H1 (cell line): ENCODE data around the gene C1orf21. TPM values are rescaled to one million over a fixed set of nuclear protein-coding genes. Genes with fewer than 3 reads are reported as not detected.

ENCODE experiments used
- CTCF ChIA-PET: fragments of 300-600 bp; sonication (Branson Sonifier 250); formaldehyde crosslinking; loops from one replicate; lab custom pipeline; 2021; ENCODE audit not compliant: partially characterized antibody; lab: Charles Lee
- POLR2A ChIA-PET: fragments of 300-600 bp; sonication (Branson Sonifier 250); formaldehyde crosslinking; loops from one replicate; lab custom pipeline; 2021; ENCODE audit warnings: inconsistent platforms; ENCODE audit not compliant: partially characterized antibody; lab: Charles Lee
- DNase-seq, 2 experiments: peaks; one replicate each; pipeline versions ENCODE4 v3.0.0 to v3.0.0-alpha.2; 2010 to 2022; ENCODE audit warnings: low spot score in 2 of 2, low read depth in 1 of 2, mixed read lengths in 1 of 2
- FAIRE-seq: peaks from 2 replicates; lab custom pipeline; 2011; peaks lifted over from hg19 to GRCh38; lab: Jason Lieb, UNC
- H2AFZ ChIP-seq: 2 replicates; pipeline ENCODE4 v1.8.1; 2012; ENCODE audit warnings: low read length, inconsistent platforms
- H2AK5ac ChIP-seq: 2 replicates; pipeline ENCODE4 v1.6.1; 2013; ENCODE audit warnings: low read depth, low read length
- H2BK120ac ChIP-seq: replicated peaks from 2 replicates; pipeline ENCODE3; 2013; ENCODE audit warnings: low read depth, low read length, inconsistent platforms
- H2BK12ac ChIP-seq: 2 replicates; pipeline ENCODE4 v1.6.1; 2013; ENCODE audit warnings: low read depth, low read length
- H2BK15ac ChIP-seq: 2 replicates; pipeline ENCODE4 v1.6.1; 2013; ENCODE audit warnings: low read length
- H2BK20ac ChIP-seq: 2 replicates; pipeline ENCODE4 v1.6.1; 2013; ENCODE audit warnings: low read length
- H2BK5ac ChIP-seq: 2 replicates; pipeline ENCODE4 v1.6.1; 2013; ENCODE audit warnings: low read depth, low read length
- H3K14ac ChIP-seq: 2 replicates; pipeline ENCODE4 v1.6.1; 2013; ENCODE audit warnings: inconsistent platforms; ENCODE audit not compliant: insufficient read length
- H3K18ac ChIP-seq: 2 replicates; pipeline ENCODE4 v1.6.1; 2013; ENCODE audit warnings: low read length; ENCODE audit errors: extremely low read depth
- H3K23ac ChIP-seq: 2 replicates; pipeline ENCODE4 v1.6.1; 2013; ENCODE audit warnings: inconsistent platforms; ENCODE audit not compliant: insufficient read length
- H3K23me2 ChIP-seq: 2 replicates; pipeline ENCODE4 v1.6.1; 2013; ENCODE audit warnings: low read depth, low read length
- H3K27ac ChIP-seq: 2 replicates; pipeline ENCODE4 v1.6.1; 2011; ENCODE audit warnings: low read depth, low read length, inconsistent platforms
- H3K27me3 ChIP-seq, 4 experiments: replicated peaks in 1 of 4; 1 replicate in 1 of 4; 2 replicates in 3 of 4; pipeline versions ENCODE4 v1.6.1 to v1.8.1; 2011 to 2013; ENCODE audit warnings: low read length in 3 of 4, mild to moderate bottlenecking in 3 of 4, inconsistent platforms in 2 of 4, mixed read lengths in 2 of 4, moderate library complexity in 1 of 4; ENCODE audit not compliant: control insufficient read depth in 3 of 4, insufficient read depth in 3 of 4; ENCODE audit errors: extremely low read depth in 1 of 4
- H3K36me3 ChIP-seq, 4 experiments: 2 replicates each; pipeline versions ENCODE4 v1.6.1 to v1.8.1; 2011 to 2013; ENCODE audit warnings: mild to moderate bottlenecking in 4 of 4, low read length in 3 of 4, moderate library complexity in 2 of 4, control low read depth in 1 of 4, inconsistent platforms in 1 of 4; ENCODE audit not compliant: insufficient read depth in 4 of 4, control insufficient read depth in 2 of 4
- H3K4ac ChIP-seq: replicated peaks from 2 replicates; pipeline ENCODE3; 2013; ENCODE audit warnings: low read length, low read depth, mixed read lengths, inconsistent platforms; ENCODE audit not compliant: insufficient read length
- H3K4me1 ChIP-seq, 4 experiments: replicated peaks in 1 of 4; 1 replicate in 1 of 4; 2 replicates in 3 of 4; pipeline versions ENCODE4 v1.6.1 to v1.8.1; 2011 to 2013; ENCODE audit warnings: low read length in 3 of 4, inconsistent platforms in 2 of 4, mixed read lengths in 1 of 4; ENCODE audit not compliant: insufficient read depth in 4 of 4, control insufficient read depth in 3 of 4
- H3K4me2 ChIP-seq, 2 experiments: 2 replicates each; pipeline versions ENCODE4 v1.6.1 to v1.8.1; 2011 to 2013; ENCODE audit warnings: low read depth in 2 of 2, low read length in 2 of 2, control low read depth in 1 of 2, inconsistent platforms in 1 of 2, mild to moderate bottlenecking in 1 of 2; ENCODE audit not compliant: insufficient read depth in 1 of 2
- H3K4me3 ChIP-seq, 4 experiments: fragments of 200-600, 300-600 bp in 1 of 4; sonication (generic), shearing (Covaris generic), sonication (Bioruptor Twin) in 1 of 4; 2 replicates each; pipeline versions ENCODE4 v1.5.1 to v1.8.1; 2011 to 2016; ENCODE audit warnings: low read length in 4 of 4, low read depth in 3 of 4, control low read depth in 2 of 4, inconsistent platforms in 2 of 4, mild to moderate bottlenecking in 2 of 4, mixed read lengths in 1 of 4, moderate library complexity in 1 of 4; ENCODE audit not compliant: insufficient read depth in 2 of 4; ENCODE audit errors: extremely low read depth in 1 of 4
- H3K56ac ChIP-seq: replicated peaks from 2 replicates; pipeline ENCODE3; 2013; ENCODE audit warnings: low read depth, mild to moderate bottlenecking, mixed read lengths, low read length, inconsistent platforms; ENCODE audit not compliant: insufficient read length
- H3K79me1 ChIP-seq: 2 replicates; pipeline ENCODE4 v1.6.1; 2013; ENCODE audit warnings: low read depth, low read length, control low read depth
- H3K79me2 ChIP-seq, 2 experiments: 2 replicates each; pipeline versions ENCODE4 v1.6.1 to v1.8.1; 2012 to 2013; ENCODE audit warnings: low read length in 2 of 2, mild to moderate bottlenecking in 2 of 2, inconsistent platforms in 1 of 2; ENCODE audit not compliant: insufficient read depth in 2 of 2, control insufficient read depth in 1 of 2
- H3K9ac ChIP-seq, 4 experiments: replicated peaks in 1 of 4; 1 replicate in 1 of 4; 2 replicates in 3 of 4; pipeline versions ENCODE4 v1.6.1 to v1.8.1; 2011 to 2013; ENCODE audit warnings: low read depth in 3 of 4, low read length in 3 of 4, control low read depth in 2 of 4, mild to moderate bottlenecking in 2 of 4, moderate library complexity in 2 of 4, inconsistent platforms in 1 of 4; ENCODE audit errors: extremely low read depth in 1 of 4
- H3K9me3 ChIP-seq, 2 experiments: 2 replicates each; pipeline versions ENCODE4 v1.6.1 to v1.8.1; 2012 to 2013; ENCODE audit warnings: mild to moderate bottlenecking in 2 of 2, moderate library complexity in 2 of 2, control low read depth in 1 of 2, inconsistent platforms in 1 of 2, low read depth in 1 of 2, low read length in 1 of 2, mixed read lengths in 1 of 2; ENCODE audit not compliant: insufficient read depth in 2 of 2
- H4K20me1 ChIP-seq, 2 experiments: replicated peaks in 1 of 2; 2 replicates each; pipeline versions ENCODE3 to v1.8.1; 2011 to 2013; ENCODE audit warnings: inconsistent platforms in 2 of 2, low read length in 2 of 2, mild to moderate bottlenecking in 1 of 2; ENCODE audit not compliant: insufficient read depth in 2 of 2, control insufficient read depth in 1 of 2
- H4K5ac ChIP-seq: 2 replicates; pipeline ENCODE4 v1.6.1; 2013; ENCODE audit warnings: low read length, low read depth, mixed read lengths, inconsistent platforms; ENCODE audit not compliant: insufficient read length
- H4K8ac ChIP-seq: 2 replicates; pipeline ENCODE4 v1.8.0; 2013; ENCODE audit warnings: mild to moderate bottlenecking, moderate library complexity, low read length, inconsistent platforms; ENCODE audit not compliant: insufficient read depth; ENCODE audit errors: extremely low read depth
- H4K91ac ChIP-seq: replicated peaks from 2 replicates; pipeline ENCODE3; 2013; ENCODE audit warnings: low read length, mixed read lengths, inconsistent platforms; ENCODE audit not compliant: insufficient read length
- BACH1 ChIP-seq: IDR thresholded peaks from 2 replicates; pipeline ENCODE4 v1.6.1; 2012; ENCODE audit warnings: low read length, improper control_type of control experiment
- CEBPB ChIP-seq: IDR thresholded peaks from 2 replicates; pipeline ENCODE4 v1.6.1; 2012; ENCODE audit warnings: low read depth, low read length
- GABPA ChIP-seq: IDR thresholded peaks from 2 replicates; pipeline ENCODE4 v1.6.1; 2011; ENCODE audit warnings: mild to moderate bottlenecking, low read length, moderate library complexity, borderline replicate concordance; ENCODE audit not compliant: insufficient read depth
- HDAC2 ChIP-seq, 2 experiments: fragments of 300-600 bp in 1 of 2; sonication (generic) in 1 of 2; IDR thresholded peaks; 2 replicates each; pipeline ENCODE4 v1.6.1; 2011 to 2012; ENCODE audit warnings: low read depth in 2 of 2, low read length in 2 of 2, mild to moderate bottlenecking in 2 of 2, moderate library complexity in 2 of 2, borderline replicate concordance in 1 of 2, inconsistent platforms in 1 of 2
- JUND ChIP-seq: IDR thresholded peaks from 2 replicates; pipeline ENCODE4 v1.6.1; 2011; ENCODE audit warnings: mild to moderate bottlenecking, improper control_type of control experiment, low read length
- MAFK ChIP-seq: IDR thresholded peaks from 2 replicates; pipeline ENCODE4 v1.6.1; 2012; ENCODE audit warnings: low read depth, mild to moderate bottlenecking, improper control_type of control experiment, low read length
- POLR2A ChIP-seq, 2 experiments: IDR thresholded peaks; 1 replicate in 1 of 2; 2 replicates in 1 of 2; pipeline ENCODE4 v1.6.1; 2011; ENCODE audit warnings: low read depth in 2 of 2, low read length in 2 of 2, mild to moderate bottlenecking in 2 of 2; ENCODE audit errors: control extremely low read depth in 1 of 2
- POU5F1 ChIP-seq: IDR thresholded peaks from 2 replicates; pipeline ENCODE4 v1.6.1; 2011; ENCODE audit warnings: low read depth, mild to moderate bottlenecking, low read length, moderate library complexity
- SAP30 ChIP-seq: fragments of 300-600 bp; sonication (generic); IDR thresholded peaks from 2 replicates; pipeline ENCODE4 v1.7.1; 2012; ENCODE audit warnings: low read length, moderate library complexity, mild to moderate bottlenecking, inconsistent platforms; ENCODE audit not compliant: insufficient read depth, insufficient replicate concordance
- SP1 ChIP-seq: IDR thresholded peaks from 2 replicates; pipeline ENCODE4 v1.6.1; 2011; ENCODE audit warnings: low read depth, low read length
- TCF12 ChIP-seq: IDR thresholded peaks from 2 replicates; pipeline ENCODE4 v1.6.1; 2011; ENCODE audit warnings: low read depth, mild to moderate bottlenecking, low read length
- YY1 ChIP-seq: IDR thresholded peaks from 2 replicates; pipeline ENCODE4 v1.6.1; 2011; ENCODE audit warnings: low read depth, mild to moderate bottlenecking, low read length
- WGBS, 2 experiments: shearing (Covaris generic) in 1 of 2; methylation state at CpG; one replicate each; pipeline versions ENCODE4 v1.1.6 to v1.1.7; 2013 to 2015; ENCODE audit warnings: low lambda C conversion rate in 2 of 2, mixed read lengths in 2 of 2, inconsistent platforms in 1 of 2, low coverage in 1 of 2, missing lambda C conversion rate in 1 of 2; ENCODE audit not compliant: insufficient replicate concordance in 2 of 2, insufficient coverage in 1 of 2, insufficient read length in 1 of 2; ENCODE audit errors: extremely low coverage in 1 of 2, missing lambda C conversion rate in 1 of 2; 5-methylcytosine and 5-hydroxymethylcytosine counted together
- polyA plus RNA-seq, 7 experiments: library from polyadenylated mRNA; depleted of rRNA in 3 of 7; stranded (reverse) in 5 of 7; unstranded in 2 of 7; fragments of >200 nt in 5 of 7; fragments of 200-250 nt in 2 of 7; gene quantifications; 1 replicate in 5 of 7; 2 replicates in 1 of 7; 4 replicates in 1 of 7; pipeline versions ENCODE4 v1.2.1 to v1.2.3, GENCODE V29; 2011 to 2013; ENCODE audit warnings: missing spikeins in 2 of 7, mixed read lengths in 2 of 7
- total RNA-seq: library from RNA; stranded (reverse); fragmentation: NEBNext Ultra II Directional; extraction: Animal tissue kit (Norgen Biotek cat#: 25700); gene quantifications from 2 replicates; pipeline ENCODE4 v1.2.1, GENCODE V29; 2021

Gene C1orf21
- total and polyA plus RNA-seq, 2 of the 8 experiments (the other 6 are each of a cell fraction or from before 2014, with no cell fraction given) = 16.6 to 51.0 TPM

GRCh38 chr1:184447651-184448185 is 60.9 kb downstream of the C1orf21 start:
- no peaks in the 10 kb centered on the region for H3K23me2 ChIP-seq
- CTCF ChIA-PET = interaction anchor here (0.5 to 2.1 kb wide), 5 partner anchors 17 to 175 kb away, joined by 3 to 6 read pairs (median 3); no protein-coding TSS in a partner anchor

More at GRCh38 chr1:184447651-184448185, 60.9 kb downstream of the C1orf21 start:
- H3K23ac ChIP-seq = no peak overlapping the region
- H3K79me2 ChIP-seq = peaks cover 9 to 81% of the 10 kb centered on the region in 2 experiments; a peak in 3 of 4 replicates
- H3K4me1 ChIP-seq = no peaks in the 10 kb centered on the region
- H3K4me3 ChIP-seq = no peak overlapping the region
- no peak overlapping the region for H2BK5ac ChIP-seq
- H2BK120ac ChIP-seq = no peak overlapping the region
- no peak overlapping the region for H3K56ac ChIP-seq
- no peaks in the 10 kb centered on the region for H3K36me3 ChIP-seq
- H2BK12ac ChIP-seq = no peak overlapping the region
- TF ChIP-seq POLR2A (IDR thresholded peaks at IDR 0.05; ENCODE audit: control extremely low read depth in 1 of 2, low read depth in 2 of 2, low read length in 2 of 2) (no peak), SP1 (no peak), SAP30 (no peak), HDAC2 (IDR thresholded peaks at IDR 0.05; ENCODE audit: borderline replicate concordance in 1 of 2, low read depth in 2 of 2, low read length in 2 of 2) (no peak), TCF12 (no peak), YY1 (no peak), GABPA (no peak), MAFK (no peak), POU5F1 (no peak), BACH1 (no peak), JUND (no peak), CEBPB (no peak)
- TF ChIP-seq, all 59 proteins: peak for 0
- DNase-seq = no peak
- Histone ChIP-seq H3K79me1 (peaks cover 2% of the 10 kb centered on the region; the same call in 1 of the 2 replicates), H3K14ac (no peak overlapping the region), H3K9me3 (no peaks in the 10 kb centered on the region), H3K9ac (no peak overlapping the region), H3K27me3 (no peaks in the 10 kb centered on the region), H3K4me2 (no peak overlapping the region), H4K5ac (no peak overlapping the region), H3K27ac (no peak overlapping the region), H4K20me1 (peaks cover 0 to 2% of the 10 kb centered on the region in 2 experiments), H3K18ac (no peak overlapping the region), H3K4ac (no peak overlapping the region), H2BK15ac (no peak overlapping the region), H2BK20ac (no peak overlapping the region), H4K91ac (no peak overlapping the region), H4K8ac (no peak overlapping the region), H2AK5ac (no peak overlapping the region), H2AFZ (no peak overlapping the region)
- no peak for FAIRE-seq
- POLR2A ChIA-PET = interaction anchor here (0.7 to 1.0 kb wide), 3 partner anchors 10 to 40 kb away, joined by 3 read pairs; no protein-coding TSS in a partner anchor
- 94% methylated on average over 6 of the region's 6 CpGs; no CpG with 5 or more reads in 1 of the 2 experiments for WGBS, 2 experiments
